ENCODE data around the gene SEMA4G.

Gene SEMA4G, protein sequence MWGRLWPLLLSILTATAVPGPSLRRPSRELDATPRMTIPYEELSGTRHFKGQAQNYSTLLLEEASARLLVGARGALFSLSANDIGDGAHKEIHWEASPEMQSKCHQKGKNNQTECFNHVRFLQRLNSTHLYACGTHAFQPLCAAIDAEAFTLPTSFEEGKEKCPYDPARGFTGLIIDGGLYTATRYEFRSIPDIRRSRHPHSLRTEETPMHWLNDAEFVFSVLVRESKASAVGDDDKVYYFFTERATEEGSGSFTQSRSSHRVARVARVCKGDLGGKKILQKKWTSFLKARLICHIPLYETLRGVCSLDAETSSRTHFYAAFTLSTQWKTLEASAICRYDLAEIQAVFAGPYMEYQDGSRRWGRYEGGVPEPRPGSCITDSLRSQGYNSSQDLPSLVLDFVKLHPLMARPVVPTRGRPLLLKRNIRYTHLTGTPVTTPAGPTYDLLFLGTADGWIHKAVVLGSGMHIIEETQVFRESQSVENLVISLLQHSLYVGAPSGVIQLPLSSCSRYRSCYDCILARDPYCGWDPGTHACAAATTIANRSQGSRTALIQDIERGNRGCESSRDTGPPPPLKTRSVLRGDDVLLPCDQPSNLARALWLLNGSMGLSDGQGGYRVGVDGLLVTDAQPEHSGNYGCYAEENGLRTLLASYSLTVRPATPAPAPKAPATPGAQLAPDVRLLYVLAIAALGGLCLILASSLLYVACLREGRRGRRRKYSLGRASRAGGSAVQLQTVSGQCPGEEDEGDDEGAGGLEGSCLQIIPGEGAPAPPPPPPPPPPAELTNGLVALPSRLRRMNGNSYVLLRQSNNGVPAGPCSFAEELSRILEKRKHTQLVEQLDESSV

DNA sequence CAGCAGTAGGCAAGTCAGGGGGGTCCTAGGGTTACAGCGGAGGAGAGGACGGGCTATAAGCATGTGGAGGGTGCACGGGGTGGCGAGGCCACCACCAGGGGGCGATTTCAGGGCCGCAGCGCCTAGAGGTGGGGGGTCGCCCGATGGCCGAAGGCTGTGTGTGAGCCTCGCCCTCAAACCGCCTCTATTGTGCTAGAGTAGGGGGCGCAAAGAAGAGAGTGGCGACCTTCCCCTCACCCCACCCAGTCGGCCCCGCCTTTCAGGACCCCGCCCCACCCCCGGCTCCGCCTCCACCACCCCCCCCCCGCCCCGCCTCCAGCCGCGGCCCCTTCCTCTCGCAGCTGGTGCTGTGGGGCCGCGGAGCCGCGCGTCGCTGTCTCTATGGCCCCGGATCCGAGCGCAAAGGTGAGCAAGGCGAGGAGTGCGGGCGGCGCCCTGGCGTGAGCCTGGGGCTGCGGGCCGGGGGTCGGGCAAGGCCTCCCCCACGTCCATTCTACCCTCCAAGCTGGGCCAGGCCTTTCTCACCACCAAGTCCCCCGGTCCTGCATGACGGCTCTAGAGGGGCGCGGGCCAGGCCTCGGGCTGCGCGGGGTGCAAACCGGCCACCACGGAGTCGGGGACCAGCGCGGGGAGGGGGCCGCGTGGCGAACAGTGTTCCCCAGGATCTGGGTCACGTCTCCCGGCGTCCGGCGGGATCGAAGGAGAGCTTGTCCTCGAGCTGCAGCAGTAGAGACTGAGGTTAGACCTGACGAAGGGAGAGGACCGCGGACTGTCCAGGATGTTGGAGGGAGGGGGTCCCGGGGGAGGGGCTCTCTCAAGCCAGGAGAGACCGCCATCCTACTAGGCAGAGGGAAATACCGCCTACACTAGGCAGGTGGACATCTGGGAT lies at the start of gene SEMA4G:
SEMA4G (plus strand) TSS at position 318 of the 889 bp plus-strand sequence. CDS start 3,409 bp downstream, outside the sequence.
- peak; percentile 87 for DNase-seq (ENCODE audit: low spot score)

DNA sequence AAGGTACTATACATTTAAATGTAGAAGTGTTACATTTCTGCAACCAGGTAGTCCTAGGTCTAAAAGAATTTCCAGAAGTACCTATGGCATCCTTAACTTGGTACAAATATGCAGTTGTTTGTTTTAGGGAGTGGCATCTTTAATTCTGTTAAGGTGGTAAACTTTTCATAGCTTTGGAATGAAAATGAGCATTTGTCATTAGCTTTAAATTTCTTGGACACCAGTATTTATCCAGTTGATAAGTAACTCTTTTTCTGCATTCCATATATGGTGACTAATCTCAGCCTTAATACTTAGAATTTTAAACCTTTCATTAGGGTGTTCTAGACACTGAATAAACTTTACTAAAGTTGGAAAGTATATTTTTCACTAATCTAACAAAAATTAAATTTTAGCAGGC lies 45.7 kb upstream of the SEMA4G start:
- DNase-seq (ENCODE audit: low spot score) = no peak

DNA sequence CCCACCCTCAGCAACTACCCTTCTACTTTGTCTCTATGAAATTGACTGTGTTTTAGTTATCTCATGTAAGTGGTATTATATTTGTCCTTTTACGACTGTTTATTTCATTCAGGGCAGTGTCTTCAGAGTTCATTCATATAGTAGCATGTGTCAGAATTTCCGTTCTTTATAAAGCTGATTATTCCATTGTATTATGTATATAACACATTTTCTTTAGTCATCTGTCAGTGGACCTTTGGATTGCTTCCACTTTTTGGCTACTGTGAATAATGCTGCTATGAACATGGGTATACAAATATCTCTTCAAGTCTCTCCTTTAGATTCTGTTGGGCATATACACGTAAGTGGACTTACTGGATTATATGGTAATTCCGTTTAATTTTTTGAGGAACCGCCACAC lies 42.0 kb upstream of the SEMA4G start:
- no peak for DNase-seq (ENCODE audit: low spot score)

DNA sequence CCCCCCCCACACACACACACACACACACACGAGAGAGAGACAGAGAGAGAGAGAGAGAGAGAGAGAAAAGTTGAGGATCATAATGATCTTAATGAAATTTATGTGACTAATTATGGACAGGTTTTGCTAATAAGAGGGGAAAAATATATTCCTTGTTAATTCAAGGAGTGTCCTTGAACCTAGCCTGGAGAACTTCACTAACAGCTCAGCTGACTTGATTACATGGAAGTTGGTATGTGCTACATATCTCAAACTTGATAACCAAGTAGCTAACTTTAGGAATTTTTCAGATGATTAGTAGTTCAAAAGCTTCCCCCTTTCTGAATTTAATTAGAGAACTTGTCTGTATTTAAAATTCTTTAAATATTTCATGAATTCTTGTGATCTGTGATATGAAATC lies 41.3 kb upstream of the SEMA4G start:
- no peak for DNase-seq (ENCODE audit: low spot score)

DNA sequence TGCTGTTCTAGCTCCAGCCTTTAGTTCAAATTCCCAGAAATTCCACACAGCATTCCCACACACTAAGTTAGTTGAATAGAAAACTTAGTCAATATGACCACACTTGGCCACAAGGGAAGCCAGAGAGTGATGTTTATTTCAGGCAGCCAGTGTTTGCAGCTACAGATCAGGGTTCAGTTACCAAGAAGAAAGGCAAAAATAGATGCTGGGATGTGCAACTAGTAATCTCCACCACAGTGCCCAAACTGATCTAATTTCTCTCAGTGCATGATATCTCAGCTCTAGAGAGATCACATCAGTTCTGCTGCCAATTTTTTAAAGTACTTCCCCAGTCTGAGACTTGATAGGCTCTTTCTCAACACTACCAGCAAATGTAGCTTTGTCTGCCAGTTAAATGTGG lies 38.9 kb upstream of the SEMA4G start:
- no peak for DNase-seq (ENCODE audit: low spot score)

DNA sequence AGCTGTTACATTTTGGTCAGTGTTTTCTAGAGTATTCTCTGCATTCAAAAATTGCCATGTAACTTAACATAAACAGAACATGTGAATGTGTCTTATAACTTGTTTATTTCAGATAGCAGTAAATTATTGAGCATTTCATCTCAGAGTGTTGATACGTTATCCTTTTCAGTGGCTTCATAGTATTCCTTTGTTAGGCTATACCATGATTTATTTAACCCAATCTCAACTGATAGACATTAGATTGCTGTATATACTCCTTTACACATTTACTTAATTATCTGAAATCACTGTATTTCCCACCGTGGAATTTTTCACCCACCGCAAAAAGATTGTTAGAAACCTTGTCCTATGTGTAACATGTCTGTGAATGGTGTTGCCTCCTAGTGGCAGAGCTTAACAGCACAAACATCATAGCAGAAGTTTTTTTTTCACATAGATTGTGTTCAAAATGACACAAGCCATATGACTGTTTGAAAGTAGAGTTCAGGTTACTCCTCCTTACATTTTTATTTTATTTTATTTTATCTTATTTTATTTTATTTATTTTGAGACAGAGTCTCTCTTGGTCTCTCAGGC lies 35.1 kb upstream of the SEMA4G start:
- no peak for DNase-seq (ENCODE audit: low spot score)

DNA sequence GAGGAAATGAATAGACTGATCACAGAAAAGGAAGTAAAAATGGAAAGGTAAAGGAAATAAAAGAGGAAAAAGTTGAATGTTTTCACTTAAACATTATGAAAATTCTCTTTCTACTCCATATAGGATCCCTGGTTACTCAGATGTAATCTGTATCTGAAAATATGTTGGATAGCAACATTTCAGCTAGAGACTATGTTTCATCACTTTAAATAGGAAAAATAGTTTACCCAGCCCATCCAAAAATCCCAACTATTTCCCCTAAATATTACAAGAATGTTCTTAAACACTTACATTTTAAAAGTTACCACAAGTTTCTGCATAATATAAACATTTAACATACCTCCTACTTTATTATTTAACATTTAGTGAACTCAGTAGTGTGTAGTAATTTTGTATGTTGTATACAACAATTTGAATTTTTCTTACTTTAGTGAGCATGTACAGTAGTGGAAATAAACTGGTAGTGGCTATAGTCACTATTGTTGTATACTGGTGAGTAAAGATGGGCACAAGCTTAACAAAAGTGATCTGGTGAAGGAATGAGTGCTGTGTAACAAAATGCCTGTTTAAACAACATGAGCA lies 29.4 kb upstream of the SEMA4G start:
- DNase-seq (ENCODE audit: low spot score) = no peak

DNA sequence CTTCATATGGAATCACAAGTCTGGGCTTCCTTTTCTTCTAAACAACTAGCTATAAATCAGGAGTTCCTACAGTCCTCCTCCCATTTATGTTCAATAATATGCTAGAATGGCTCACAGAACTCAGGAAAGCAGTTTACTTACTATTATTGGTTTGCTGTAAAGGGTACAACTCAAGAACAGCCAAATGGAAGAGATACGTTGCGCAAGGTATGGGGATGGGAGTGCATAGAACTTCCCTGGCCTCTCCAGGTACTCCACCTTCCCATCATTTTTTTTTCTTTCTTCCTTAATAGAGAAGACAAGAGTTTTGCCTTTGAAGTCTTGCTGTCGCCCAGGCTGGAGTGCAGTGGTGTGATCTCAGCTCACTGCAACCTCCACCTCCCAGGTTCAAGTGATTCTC lies 27.1 kb upstream of the SEMA4G start:
- no peak for DNase-seq (ENCODE audit: low spot score)

DNA sequence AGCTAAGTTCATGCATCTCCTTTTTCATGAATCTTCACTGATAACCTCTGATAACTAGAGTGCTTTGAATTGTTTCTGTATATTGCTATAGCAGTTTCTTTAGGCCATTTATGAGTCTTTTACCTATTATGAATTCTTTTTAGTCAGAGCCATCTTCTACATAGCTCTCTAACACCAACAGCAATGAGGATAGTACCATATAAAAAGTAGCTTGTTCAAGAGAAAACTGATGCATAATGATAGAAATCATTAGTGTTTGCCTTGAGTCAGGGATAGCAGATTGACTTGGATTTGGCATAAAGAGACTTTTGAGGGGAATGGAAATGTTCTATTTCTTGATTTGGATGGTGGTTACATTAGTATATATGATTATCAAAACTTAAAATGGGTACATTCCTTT lies 25.8 kb upstream of the SEMA4G start:
- DNase-seq (ENCODE audit: low spot score) = no peak

DNA sequence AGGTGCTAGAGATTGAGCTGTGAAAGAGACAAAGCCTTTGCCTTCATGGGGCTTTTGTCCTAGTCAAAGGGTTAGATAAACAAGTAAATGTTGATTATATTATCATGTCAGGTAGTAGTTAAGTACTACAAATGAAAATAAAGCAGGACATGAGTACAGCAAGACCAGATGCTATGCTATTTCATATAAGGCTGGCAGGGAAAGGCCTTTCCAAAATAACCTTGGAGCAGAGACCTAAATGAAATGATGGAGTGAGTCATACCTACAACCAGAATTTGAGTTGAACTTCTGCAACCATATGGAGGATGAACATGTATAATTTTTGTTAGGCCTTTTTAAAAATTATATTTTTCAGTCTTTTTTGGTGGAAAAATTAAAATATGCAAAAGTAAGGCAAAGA lies 23.6 kb upstream of the SEMA4G start:
- no peak for DNase-seq (ENCODE audit: low spot score)

DNA sequence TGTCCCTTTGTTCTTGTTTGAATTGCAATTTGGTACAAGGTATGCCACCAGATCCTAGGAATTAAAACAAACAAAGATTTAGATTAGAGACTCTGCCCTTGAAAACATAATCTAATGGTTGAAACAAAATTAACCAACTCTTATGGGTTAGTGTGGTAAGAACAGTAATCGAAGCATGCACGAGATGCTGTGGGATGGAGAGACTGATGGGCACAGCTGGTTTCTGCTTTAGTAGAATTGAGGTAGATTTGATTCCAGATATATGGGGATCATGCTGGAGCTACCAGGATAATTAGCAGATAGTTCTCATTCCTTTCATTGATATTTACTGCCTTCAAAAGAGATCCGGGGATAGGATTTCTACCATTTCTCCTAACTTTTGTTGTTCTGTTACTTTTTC lies 20.4 kb upstream of the SEMA4G start:
- no peak for DNase-seq (ENCODE audit: low spot score)

DNA sequence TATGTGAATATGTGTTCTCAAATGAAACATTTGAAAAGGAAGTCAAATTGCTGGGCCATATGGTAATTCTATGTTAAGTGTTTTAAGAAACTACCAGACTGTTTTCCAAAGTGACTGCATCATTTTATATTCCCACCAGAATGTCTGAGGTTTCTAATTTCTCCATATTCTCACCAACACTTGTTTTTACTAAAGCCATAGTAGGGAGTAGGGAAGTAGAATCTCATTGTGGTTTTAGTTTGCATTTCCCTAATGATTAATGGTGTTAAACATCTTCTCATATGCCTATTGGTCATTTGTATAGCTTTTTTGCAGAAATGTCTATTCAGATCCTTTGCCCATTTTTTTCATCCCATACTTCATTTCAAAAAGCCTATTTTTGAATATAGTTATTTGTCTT lies 9.1 kb upstream of the SEMA4G start:
- DNase-seq (ENCODE audit: low spot score) = no peak

DNA sequence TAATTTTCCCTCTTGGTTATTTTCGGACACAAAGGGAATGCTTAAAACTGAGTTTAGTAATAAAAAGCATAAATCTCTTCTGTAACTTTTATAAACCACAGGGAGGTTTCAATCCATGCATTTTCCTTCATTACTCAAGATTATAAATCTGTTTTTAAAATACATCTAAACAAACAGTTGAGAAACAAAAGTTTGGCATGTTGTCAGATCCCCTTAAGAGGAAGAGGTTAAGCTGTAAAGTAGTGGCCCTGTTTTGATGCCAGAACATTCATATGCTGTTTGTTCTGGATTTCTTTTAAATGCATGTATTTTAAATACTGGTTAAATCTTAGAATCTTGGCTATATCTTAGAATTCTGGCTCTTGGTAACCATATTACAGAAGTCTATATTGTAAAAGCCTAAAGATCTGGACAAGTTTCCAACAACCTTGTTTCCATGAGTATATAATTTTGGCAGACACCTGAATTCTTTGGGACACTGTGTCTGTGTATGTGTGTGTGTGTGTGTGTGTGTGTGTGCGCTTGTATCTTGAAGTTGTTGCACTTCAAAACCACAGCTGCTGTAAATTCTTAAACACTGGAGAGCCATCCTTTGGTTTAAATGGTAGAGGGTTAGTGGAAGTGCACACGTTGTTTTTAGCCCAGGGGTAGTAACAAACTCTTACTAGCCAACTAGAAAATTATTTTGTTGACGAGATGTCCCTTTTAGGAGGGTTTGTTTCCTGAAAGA lies 6.8 kb upstream of the SEMA4G start:
- DNase-seq (ENCODE audit: low spot score) = no peak

DNA sequence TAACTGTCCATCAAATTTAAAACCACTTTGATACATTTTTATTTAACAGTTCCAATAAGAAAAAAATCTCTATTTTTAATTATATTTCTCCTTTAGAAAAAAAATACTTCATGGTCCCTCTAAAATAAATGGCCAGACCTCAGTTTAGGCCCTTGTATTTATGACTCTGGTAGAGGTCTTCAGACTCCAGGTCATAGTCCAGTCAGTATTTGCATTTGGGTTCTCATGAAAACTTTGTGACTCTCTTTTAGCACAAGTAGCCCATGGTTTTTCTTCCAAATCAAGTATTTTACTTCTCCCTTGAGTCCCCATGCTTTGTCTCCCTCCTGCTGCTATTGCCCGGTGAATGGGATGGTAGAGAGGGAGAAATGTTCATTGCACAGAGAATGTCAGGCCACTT lies 5.5 kb upstream of the SEMA4G start:
- DNase-seq (ENCODE audit: low spot score) = no peak

DNA sequence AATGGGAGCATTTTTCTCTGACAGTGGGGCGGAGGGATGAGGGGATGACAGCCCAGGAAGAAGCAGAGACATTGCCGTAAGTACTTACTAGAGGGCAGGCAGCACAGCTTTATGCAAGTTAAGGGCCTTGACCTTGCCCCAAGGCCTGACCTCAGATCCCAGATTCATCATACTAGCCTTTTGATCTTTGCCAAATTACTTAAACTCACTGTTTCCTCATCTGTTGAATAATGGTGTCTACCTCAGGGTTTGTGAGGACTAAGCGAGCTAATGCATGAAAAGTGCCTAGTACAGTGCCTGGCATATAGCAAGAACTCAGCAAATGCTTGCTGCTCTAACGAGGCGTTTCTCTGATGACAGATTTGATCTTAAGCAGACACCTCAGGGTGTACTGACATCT lies 3.5 kb upstream of the SEMA4G start:
- DNase-seq (ENCODE audit: low spot score) = no peak

DNA sequence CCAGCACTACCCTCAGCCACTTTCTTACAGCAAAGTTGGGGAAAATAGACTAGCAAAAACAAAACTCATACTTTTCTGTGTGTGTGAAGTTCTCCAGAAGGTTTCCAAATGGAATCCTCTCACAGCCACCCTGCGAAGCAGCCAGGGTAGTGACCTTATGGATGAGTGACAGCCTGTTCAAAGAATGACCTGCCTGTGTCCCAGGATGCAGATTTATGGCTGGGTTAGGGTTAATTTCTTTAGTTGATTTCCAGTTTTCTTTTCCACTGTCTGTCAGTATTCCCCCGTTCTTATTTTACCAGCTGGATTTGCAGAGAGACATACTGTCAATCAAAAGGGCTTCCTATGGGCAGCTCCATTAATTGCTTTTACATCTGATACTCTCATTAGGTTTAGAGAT lies 2.4 kb upstream of the SEMA4G start:
- no peak for DNase-seq (ENCODE audit: low spot score)

DNA sequence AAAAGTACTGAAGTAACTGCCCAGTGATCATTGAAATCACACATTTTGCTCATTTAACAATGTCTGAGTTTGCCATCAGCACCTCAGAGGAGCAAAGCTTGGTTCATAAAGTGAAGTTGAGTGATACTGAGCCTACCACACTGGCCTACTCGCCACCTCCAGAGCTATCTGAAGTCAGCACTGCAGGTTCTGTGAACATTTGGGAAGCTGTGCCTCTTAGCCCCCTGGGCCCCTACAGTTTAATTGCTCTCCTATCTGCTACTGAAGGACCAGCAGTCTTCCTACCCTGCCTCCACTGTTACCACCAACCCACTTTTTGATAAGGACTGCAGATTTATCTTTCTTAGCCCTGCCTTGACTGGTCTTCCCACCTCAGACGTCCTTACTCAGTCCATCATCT lies 2.0 kb upstream of the SEMA4G start:
- DNase-seq (ENCODE audit: low spot score) = no peak

DNA sequence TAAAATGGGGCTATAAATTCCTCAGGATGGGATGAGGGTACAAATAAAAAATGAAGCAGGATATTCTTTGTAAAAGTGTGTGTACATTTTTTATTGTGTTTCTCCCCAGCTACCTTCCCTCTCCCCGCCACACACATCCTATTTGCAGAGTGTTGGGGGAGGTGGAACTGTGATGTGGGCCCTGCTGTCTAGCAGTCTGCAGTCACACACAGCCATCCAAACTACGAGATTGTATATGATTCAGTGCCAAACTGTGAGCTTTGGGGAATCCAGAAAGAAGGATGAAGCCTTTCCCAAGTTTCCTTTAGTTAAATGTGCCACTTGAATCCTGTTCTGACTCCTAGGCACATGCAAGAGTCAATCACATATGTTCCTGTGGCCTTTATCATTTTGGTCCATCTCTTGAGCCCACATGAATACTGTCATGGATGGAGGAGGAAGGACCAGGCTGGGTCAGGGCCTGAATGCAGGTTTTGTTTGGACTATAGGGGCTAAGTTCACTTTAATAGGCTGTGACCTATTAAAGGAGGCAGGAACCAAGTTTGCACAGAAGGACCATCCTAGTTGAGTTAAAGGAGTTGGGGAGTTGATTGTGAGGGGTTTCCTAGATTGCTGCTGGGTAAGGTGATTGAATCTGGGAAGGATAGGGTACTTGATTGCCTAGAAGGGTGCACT lies 1.1 kb upstream of the SEMA4G start:
- no peak for DNase-seq (ENCODE audit: low spot score)

DNA sequence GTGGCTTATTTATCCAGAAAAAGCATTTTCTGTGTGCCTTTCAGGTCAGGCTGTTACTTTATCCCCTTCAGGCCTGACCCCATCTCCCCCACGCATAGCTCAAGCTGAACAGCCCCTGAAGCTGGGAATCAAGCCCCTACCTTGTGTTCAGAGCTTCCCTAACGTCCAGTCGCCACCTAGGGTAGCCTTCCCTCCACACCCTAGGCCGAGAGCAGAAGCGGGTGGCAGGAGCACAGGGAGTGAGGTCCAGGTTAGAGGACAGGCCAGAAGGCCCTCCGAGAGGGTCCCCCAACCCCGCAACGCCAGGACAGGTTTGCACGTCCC lies 479 bp upstream of the SEMA4G start:
- no peak for DNase-seq (ENCODE audit: low spot score)

DNA sequence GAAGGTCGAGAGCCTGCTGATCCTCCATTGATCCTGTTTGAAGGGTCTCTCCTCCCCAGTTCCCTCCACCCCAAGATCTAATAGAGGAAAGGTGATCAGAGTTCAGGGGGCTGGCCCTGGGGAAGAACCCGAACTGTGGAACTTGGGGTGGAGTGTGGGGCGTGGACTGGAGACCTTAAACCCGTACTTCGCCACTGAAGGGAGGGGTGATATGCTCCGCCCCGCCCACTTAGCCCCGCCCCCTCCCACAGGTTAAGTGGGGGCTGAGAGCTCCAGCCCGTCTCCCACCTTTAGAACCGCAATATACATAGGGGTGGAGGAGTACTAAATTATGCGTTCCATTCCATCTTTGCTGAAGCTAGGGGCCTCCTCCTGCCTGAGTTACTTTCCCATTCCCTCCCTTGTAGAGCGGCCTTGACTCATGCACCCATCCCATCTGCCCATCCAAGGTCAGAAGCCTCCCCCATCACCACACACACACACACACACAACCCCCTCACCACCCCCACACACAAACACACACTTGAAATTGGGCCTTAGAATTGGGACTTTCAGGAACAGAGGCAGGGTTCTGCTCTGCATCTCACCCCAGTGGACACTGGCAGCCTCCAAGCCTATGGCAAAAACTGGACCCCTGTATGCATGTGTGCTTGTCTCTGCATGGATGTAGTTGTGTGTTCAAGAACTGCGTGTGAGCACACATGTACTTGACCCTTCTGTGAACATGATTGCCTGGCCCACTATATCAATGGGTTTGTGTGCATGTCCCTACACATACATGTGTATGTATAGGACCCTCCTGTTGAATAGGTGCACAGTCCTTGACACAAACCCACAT lies 991 bp downstream of the SEMA4G start:
- DNase-seq (ENCODE audit: low spot score) = no peak

Measured in ecto neural progenitor cell (in vitro differentiated cells).